ENCODE results near the gene RAD54L.

DNA sequence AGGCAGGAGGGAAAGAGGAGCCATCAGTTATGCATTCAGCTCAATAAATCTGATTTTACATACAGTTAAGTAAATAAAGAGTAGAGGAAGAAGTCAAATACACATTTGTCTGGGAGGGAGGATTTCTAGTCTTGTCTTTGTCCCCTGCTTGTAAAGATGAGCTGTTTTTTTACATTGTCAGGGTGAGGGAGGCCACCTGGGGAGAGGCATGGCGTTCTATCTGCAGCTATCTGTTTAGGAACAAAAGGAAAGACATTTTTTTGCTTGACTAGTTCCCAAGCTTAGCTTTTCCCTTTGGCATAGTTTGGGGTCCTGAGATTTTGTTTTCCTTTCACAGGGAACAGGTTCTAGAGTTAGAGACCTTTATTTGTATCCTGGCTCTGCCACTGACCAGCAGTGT lies 14.9 kb downstream of the RAD54L start:
- TF ChIP-seq, protein P1, sequence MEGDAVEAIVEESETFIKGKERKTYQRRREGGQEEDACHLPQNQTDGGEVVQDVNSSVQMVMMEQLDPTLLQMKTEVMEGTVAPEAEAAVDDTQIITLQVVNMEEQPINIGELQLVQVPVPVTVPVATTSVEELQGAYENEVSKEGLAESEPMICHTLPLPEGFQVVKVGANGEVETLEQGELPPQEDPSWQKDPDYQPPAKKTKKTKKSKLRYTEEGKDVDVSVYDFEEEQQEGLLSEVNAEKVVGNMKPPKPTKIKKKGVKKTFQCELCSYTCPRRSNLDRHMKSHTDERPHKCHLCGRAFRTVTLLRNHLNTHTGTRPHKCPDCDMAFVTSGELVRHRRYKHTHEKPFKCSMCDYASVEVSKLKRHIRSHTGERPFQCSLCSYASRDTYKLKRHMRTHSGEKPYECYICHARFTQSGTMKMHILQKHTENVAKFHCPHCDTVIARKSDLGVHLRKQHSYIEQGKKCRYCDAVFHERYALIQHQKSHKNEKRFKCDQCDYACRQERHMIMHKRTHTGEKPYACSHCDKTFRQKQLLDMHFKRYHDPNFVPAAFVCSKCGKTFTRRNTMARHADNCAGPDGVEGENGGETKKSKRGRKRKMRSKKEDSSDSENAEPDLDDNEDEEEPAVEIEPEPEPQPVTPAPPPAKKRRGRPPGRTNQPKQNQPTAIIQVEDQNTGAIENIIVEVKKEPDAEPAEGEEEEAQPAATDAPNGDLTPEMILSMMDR (conservative IDR thresholded peaks at IDR 0.05 in 1 of 2, IDR thresholded peaks at IDR 0.05 in 1 of 2; ENCODE audit: extremely low read depth in 1 of 2, insufficient read depth in 1 of 2, low read depth in 1 of 2, low read length in 2 of 2): no peak
- no peak for TF ChIP-seq EZH2 (IDR thresholded peaks at IDR 0.05; ENCODE audit: borderline replicate concordance, low read length)
